Adrenal gland (tissue), 12 donors: ENCODE measurements around the gene ZNF669. TPM values are rescaled to one million over a fixed set of nuclear protein-coding genes. Genes with fewer than 3 reads are reported as not detected.

Experiments
- DNase-seq, 7 donors: peaks; one replicate each; pipeline ENCODE4 v3.0.0-alpha.2; 2019 to 2020
- H3K27ac ChIP-seq, 5 donors: fragments of 200-600 bp; sonication (generic) in 4 of 5; 1 replicate in 3 of 5; 2 replicates in 2 of 5; pipeline versions ENCODE4 v1.5.1 to v1.8.0; 2016 to 2020; ENCODE audit warnings: mild to moderate bottlenecking in 1 of 5
- H3K27me3 ChIP-seq: fragments of 200-600 bp; 2 replicates; pipeline ENCODE4 v1.8.0; 2021
- H3K36me3 ChIP-seq, 2 donors: fragments of 200-600 bp; replicated peaks in 1 of 2; 1 replicate in 1 of 2; 2 replicates in 1 of 2; pipeline versions ENCODE4 v1.5.1 to v1.8.0; 2018 to 2022
- H3K4me1 ChIP-seq, 2 donors: fragments of 200-600 bp; replicated peaks in 1 of 2; 1 replicate in 1 of 2; 2 replicates in 1 of 2; pipeline versions ENCODE4 v1.5.1 to v1.8.0; 2018 to 2021
- H3K4me3 ChIP-seq, 4 donors: fragments of 200-600 bp; sonication (generic) in 3 of 4; one replicate each; pipeline ENCODE4 v1.5.1; 2016 to 2018
- H3K9me3 ChIP-seq, 3 donors: fragments of 200-600 bp; sonication (generic) in 1 of 3; replicated peaks in 1 of 3; 1 replicate in 2 of 3; 2 replicates in 1 of 3; pipeline versions ENCODE4 v1.5.1 to v1.8.0; 2016 to 2021
- CTCF ChIP-seq, 6 experiments: fragments of 450-650 bp in 4 of 6; fragments of 200-600 bp in 2 of 6; sonication (generic) in 1 of 6; IDR thresholded peaks; 1 replicate in 5 of 6; 2 replicates in 1 of 6; pipeline versions ENCODE4 v1.5.1 to v1.8.0; 2016 to 2021; ENCODE audit warnings: antibody characterized with exemption in 6 of 6, mild to moderate bottlenecking in 2 of 6, moderate library complexity in 1 of 6
- POLR2A ChIP-seq, 2 donors: fragments of 450-650 bp; IDR thresholded peaks; one replicate each; pipeline ENCODE4 v1.6.1; 2017; ENCODE audit warnings: antibody characterized with exemption in 2 of 2, mild to moderate bottlenecking in 2 of 2, moderate library complexity in 1 of 2
- WGBS, 4 donors: extraction: QIAGEN DNeasy Blood & Tissue Kit in 2 of 4; methylation state at CpG; one replicate each; pipeline versions ENCODE4 v1.1.5 to v1.1.7; 2013 to 2017; 5-methylcytosine and 5-hydroxymethylcytosine counted together
- intact Hi-C, 2 donors: fragments of 100-400 bp; cut with DNase I; formaldehyde crosslinking; loops; one replicate each; pipeline versions ENCODE4 v1.14.1 to v1.15.0; 2022 to 2023
- polyA plus RNA-seq, 3 donors: library from polyadenylated mRNA; stranded (reverse); fragments of 200-250 nt in 2 of 3; fragments of 350-450 nt in 1 of 3; fragmentation: Illumina TruSeq in 1 of 3; extraction: RNeasy Lipid Tissue Mini Kit (QIAGEN cat#74804) in 1 of 3; gene quantifications; one replicate each; pipeline ENCODE4 v1.2.3, GENCODE V29; 2013 to 2014
- total RNA-seq, 9 donors: library from RNA; depleted of rRNA in 4 of 9; stranded (reverse); fragments of >200 nt in 4 of 9; fragments of 120-200 nt in 1 of 9; fragmentation: NEBNext Ultra II Directional in 1 of 9; extraction: Animal tissue kit (Norgen Biotek cat#: 25700) in 1 of 9; gene quantifications; one replicate each; pipeline versions ENCODE4 v1.1.0 to v1.2.4, GENCODE V29; 2013 to 2023
- donor health status: healthy with polysubstance abuse.
- donor health status: Bipolar disorder and iron deficiency.
- donor health status: DM: yes; HTN: yes; CAD: no.
- donor health status: DM: no; HTN: no; CAD: no.
- donor health status: DM: no; HTN: no; CAD: no.
- donor health status: DM: yes; HTN: yes; CAD: no.

The ZNF669 gene
- total and polyA plus RNA-seq, 12 donors, result 1.2 to 11.3 (median 5.1) TPM

GRCh38 chr1:247102381-247102780 is 1.8 kb downstream of the ZNF669 start:
- intact Hi-C loops, result no loop called here
- WGBS, 4 donors, result 97 to 100% (median 99%) methylated on average over 1 of the region's 1 CpG
- no peak overlapping the region for H3K4me3 ChIP-seq

GRCh38 chr1:247100676-247101279 is 3.4 kb downstream of the ZNF669 start:
- intact Hi-C loops, result no loop called here

More at GRCh38 chr1:247102381-247102780, 1.8 kb downstream of the ZNF669 start:
- Histone ChIP-seq H3K27me3 (no peaks in the 10 kb centered on the region), H3K4me1 (peaks cover 0 to 17% of the 10 kb centered on the region in 2 donors), H3K27ac (no peak overlapping the region), H3K36me3 (peaks cover 5 to 17% of the 10 kb centered on the region in 2 donors), H3K9me3 (peaks cover 0 to 16% (median 0%) of the 10 kb centered on the region in 3 donors)
- TF ChIP-seq CTCF (IDR thresholded peaks at IDR 0.05) (no peak), POLR2A (IDR thresholded peaks at IDR 0.05) (no peak)
- DNase-seq, result no peak

GRCh38 chr1:247096958-247097357 is 7.2 kb downstream of the ZNF669 start:
- intact Hi-C loops, result no loop called here
- Histone ChIP-seq H3K4me3 (no peak overlapping the region), H3K36me3 (peaks cover 5 to 16% of the 10 kb centered on the region in 2 donors), H3K9me3 (peaks cover 0 to 16% (median 0%) of the 10 kb centered on the region in 3 donors), H3K27ac (no peak overlapping the region), H3K27me3 (no peaks in the 10 kb centered on the region), H3K4me1 (no peaks in the 10 kb centered on the region)
- no peak for DNase-seq
- no peak for TF ChIP-seq POLR2A (IDR thresholded peaks at IDR 0.05)
- no peak for TF ChIP-seq CTCF (IDR thresholded peaks at IDR 0.05)
- WGBS, 4 donors, result 72 to 76% (median 73%) methylated on average over 3 to 5 of the region's 5 CpGs

More at GRCh38 chr1:247100676-247101279, 3.4 kb downstream of the ZNF669 start:
- no peaks in the 10 kb centered on the region for H3K27me3 ChIP-seq
- WGBS, 4 donors, result 97 to 98% (median 98%) methylated on average over 9 of the region's 9 CpGs
- peaks cover 0 to 16% (median 0%) of the 10 kb centered on the region in 3 donors for H3K9me3 ChIP-seq
- no peak overlapping the region for H3K4me3 ChIP-seq
- H3K4me1 ChIP-seq, result peaks cover 0 to 17% of the 10 kb centered on the region in 2 donors
- H3K36me3 ChIP-seq, result peaks cover 5 to 17% of the 10 kb centered on the region in 2 donors
- no peak for TF ChIP-seq CTCF (IDR thresholded peaks at IDR 0.05)
- TF ChIP-seq POLR2A (IDR thresholded peaks at IDR 0.05), result no peak
- no peak for DNase-seq
- H3K27ac ChIP-seq, result no peak overlapping the region

GRCh38 chr1:247096544-247096943 is 7.6 kb downstream of the ZNF669 start:
- intact Hi-C loops, result no loop called here
- Histone ChIP-seq H3K27me3 (no peaks in the 10 kb centered on the region), H3K36me3 (peaks cover 5 to 12% of the 10 kb centered on the region in 2 donors), H3K4me1 (no peaks in the 10 kb centered on the region), H3K4me3 (no peak overlapping the region), H3K27ac (no peak overlapping the region), H3K9me3 (peaks cover 0 to 14% (median 0%) of the 10 kb centered on the region in 3 donors)
- TF ChIP-seq POLR2A (IDR thresholded peaks at IDR 0.05) (no peak), CTCF (IDR thresholded peaks at IDR 0.05) (no peak)
- 72 to 83% (median 79%) methylated on average over 5 of the region's 5 CpGs for WGBS, 4 donors
- peak in 1 of 7 donors; percentile 30 for DNase-seq
